ENCODE results near the gene P2RX7. TPM values are rescaled to one million over a fixed set of nuclear protein-coding genes. Genes with fewer than 3 reads are reported as not detected.
"Not testable (repeated sequence)": the region's sequence is repeated elsewhere in the genome, so short reads cannot be mapped to it uniquely, and the experiment has no call there.

The P2RX7 gene
- total and polyA plus RNA-seq, 9 donors = 0.78 to 2.5 (median 1.3) TPM

GRCh38 chr12:121135320-121135719, 2.6 kb downstream of the P2RX7 start:
- Histone ChIP-seq H3K36me3 (ENCODE audit: control insufficient read depth, insufficient read depth, low read length) (no peaks in the 10 kb centered on the region), H3K4me3 (ENCODE audit: low read length) (no peak overlapping the region), H3K27me3 (ENCODE audit: control insufficient read depth, insufficient read depth, low read length) (no peaks in the 10 kb centered on the region), H3K27ac (ENCODE audit: low read length) (no peak overlapping the region), H3K4me1 (ENCODE audit: control insufficient read depth, insufficient read depth, low read length) (peaks cover 12% of the 10 kb centered on the region), H3K9me3 (replicated peaks; ENCODE audit: control insufficient read depth, low read depth, low read length) (no peaks in the 10 kb centered on the region)
- no peak for DNase-seq
- no CpG with 5 or more reads among the region's 3 CpGs for WGBS (ENCODE audit: insufficient coverage)

- WGBS (ENCODE audit: insufficient coverage) = 55% methylated on average over 1 of the region's 4 CpGs
- Histone ChIP-seq H3K4me3 (ENCODE audit: low read length) (no peak overlapping the region), H3K9me3 (replicated peaks; ENCODE audit: control insufficient read depth, low read depth, low read length) (peaks cover 4% of the 10 kb centered on the region), H3K27ac (ENCODE audit: low read length) (no peak overlapping the region), H3K4me1 (ENCODE audit: control insufficient read depth, insufficient read depth, low read length) (peaks cover 9% of the 10 kb centered on the region), H3K27me3 (ENCODE audit: control insufficient read depth, insufficient read depth, low read length) (no peaks in the 10 kb centered on the region), H3K36me3 (ENCODE audit: control insufficient read depth, insufficient read depth, low read length) (no peaks in the 10 kb centered on the region)
- no peak for DNase-seq
Measured at GRCh38 chr12:121137512-121137911, 4.8 kb downstream of the P2RX7 start.

GRCh38 chr12:121138284-121138683, 5.6 kb downstream of the P2RX7 start:
- no peak overlapping the region for H3K27ac ChIP-seq (ENCODE audit: low read length)
- H3K36me3 ChIP-seq (ENCODE audit: control insufficient read depth, insufficient read depth, low read length) = no peaks in the 10 kb centered on the region
- H3K4me1 ChIP-seq (ENCODE audit: control insufficient read depth, insufficient read depth, low read length) = peaks cover 2% of the 10 kb centered on the region
- WGBS (ENCODE audit: insufficient coverage) = 68% methylated on average over 4 of the region's 5 CpGs
- DNase-seq = no peak
- no peaks in the 10 kb centered on the region for H3K27me3 ChIP-seq (ENCODE audit: control insufficient read depth, insufficient read depth, low read length)
- peaks cover 4% of the 10 kb centered on the region for H3K9me3 ChIP-seq (replicated peaks; ENCODE audit: control insufficient read depth, low read depth, low read length)
- H3K4me3 ChIP-seq (ENCODE audit: low read length) = no peak overlapping the region

- DNase-seq = no peak
- no peak overlapping the region for H3K4me3 ChIP-seq (ENCODE audit: low read length)
- H3K4me1 ChIP-seq (ENCODE audit: control insufficient read depth, insufficient read depth, low read length) = no peaks in the 10 kb centered on the region
- no peak overlapping the region for H3K27ac ChIP-seq (ENCODE audit: low read length)
- peaks cover 4% of the 10 kb centered on the region for H3K9me3 ChIP-seq (replicated peaks; ENCODE audit: control insufficient read depth, low read depth, low read length)
- WGBS (ENCODE audit: insufficient coverage) = 86% methylated on average over 2 of the region's 5 CpGs
- H3K36me3 ChIP-seq (ENCODE audit: control insufficient read depth, insufficient read depth, low read length) = no peaks in the 10 kb centered on the region
- H3K27me3 ChIP-seq (ENCODE audit: control insufficient read depth, insufficient read depth, low read length) = no peaks in the 10 kb centered on the region
Measured at GRCh38 chr12:121139286-121139685, 6.6 kb downstream of the P2RX7 start.

- Histone ChIP-seq H3K27me3 (ENCODE audit: control insufficient read depth, insufficient read depth, low read length) (no peaks in the 10 kb centered on the region), H3K9me3 (replicated peaks; ENCODE audit: control insufficient read depth, low read depth, low read length) (peaks cover 4% of the 10 kb centered on the region), H3K4me1 (ENCODE audit: control insufficient read depth, insufficient read depth, low read length) (no peaks in the 10 kb centered on the region), H3K36me3 (ENCODE audit: control insufficient read depth, insufficient read depth, low read length) (no peaks in the 10 kb centered on the region), H3K4me3 (ENCODE audit: low read length) (no peak overlapping the region), H3K27ac (ENCODE audit: low read length) (no peak overlapping the region)
- WGBS (ENCODE audit: insufficient coverage) = 88% methylated on average over 8 of the region's 11 CpGs
- no peak for DNase-seq
Measured at GRCh38 chr12:121142171-121142950, 9.7 kb downstream of the P2RX7 start.

- Histone ChIP-seq H3K36me3 (ENCODE audit: control insufficient read depth, insufficient read depth, low read length) (no peaks in the 10 kb centered on the region), H3K4me3 (ENCODE audit: low read length) (no peak overlapping the region), H3K4me1 (ENCODE audit: control insufficient read depth, insufficient read depth, low read length) (no peaks in the 10 kb centered on the region), H3K27ac (ENCODE audit: low read length) (no peak overlapping the region), H3K27me3 (ENCODE audit: control insufficient read depth, insufficient read depth, low read length) (no peaks in the 10 kb centered on the region), H3K9me3 (replicated peaks; ENCODE audit: control insufficient read depth, low read depth, low read length) (peaks cover 4% of the 10 kb centered on the region)
- DNase-seq = peak; percentile 6
- WGBS (ENCODE audit: insufficient coverage) = 68% methylated on average over 2 of the region's 3 CpGs
Measured at GRCh38 chr12:121144416-121144914, 11.8 kb downstream of the P2RX7 start.

GRCh38 chr12:121145221-121145620, 12.5 kb downstream of the P2RX7 start:
- Histone ChIP-seq H3K4me1 (ENCODE audit: control insufficient read depth, insufficient read depth, low read length) (no peaks in the 10 kb centered on the region), H3K4me3 (ENCODE audit: low read length) (no peak overlapping the region), H3K27me3 (ENCODE audit: control insufficient read depth, insufficient read depth, low read length) (no peaks in the 10 kb centered on the region), H3K27ac (ENCODE audit: low read length) (no peak overlapping the region), H3K36me3 (ENCODE audit: control insufficient read depth, insufficient read depth, low read length) (no peaks in the 10 kb centered on the region), H3K9me3 (replicated peaks; ENCODE audit: control insufficient read depth, low read depth, low read length) (peaks cover 4% of the 10 kb centered on the region)
- DNase-seq = no peak
- 97% methylated on average over 3 of the region's 8 CpGs for WGBS (ENCODE audit: insufficient coverage)

- WGBS (ENCODE audit: insufficient coverage) = no CpG with 5 or more reads among the region's 3 CpGs
- not testable (repeated sequence) for H3K27me3 ChIP-seq (ENCODE audit: control insufficient read depth, insufficient read depth, low read length); H3K27ac ChIP-seq (ENCODE audit: low read length); H3K4me3 ChIP-seq (ENCODE audit: low read length); DNase-seq; H3K4me1 ChIP-seq (ENCODE audit: control insufficient read depth, insufficient read depth, low read length); H3K9me3 ChIP-seq (replicated peaks; ENCODE audit: control insufficient read depth, low read depth, low read length); H3K36me3 ChIP-seq (ENCODE audit: control insufficient read depth, insufficient read depth, low read length)
Measured at GRCh38 chr12:121149289-121149688, 16.6 kb downstream of the P2RX7 start.

GRCh38 chr12:121154793-121155375, 22.2 kb downstream of the P2RX7 start:
- Histone ChIP-seq H3K9me3 (replicated peaks; ENCODE audit: control insufficient read depth, low read depth, low read length) (peaks cover 6% of the 10 kb centered on the region), H3K4me1 (ENCODE audit: control insufficient read depth, insufficient read depth, low read length) (no peaks in the 10 kb centered on the region), H3K27me3 (ENCODE audit: control insufficient read depth, insufficient read depth, low read length) (no peaks in the 10 kb centered on the region), H3K4me3 (ENCODE audit: low read length) (no peak overlapping the region), H3K36me3 (ENCODE audit: control insufficient read depth, insufficient read depth, low read length) (no peaks in the 10 kb centered on the region), H3K27ac (ENCODE audit: low read length) (no peak overlapping the region)
- no peak for DNase-seq
- 65% methylated on average over 6 of the region's 14 CpGs for WGBS (ENCODE audit: insufficient coverage)

- Histone ChIP-seq H3K36me3 (ENCODE audit: control insufficient read depth, insufficient read depth, low read length) (no peaks in the 10 kb centered on the region), H3K9me3 (replicated peaks; ENCODE audit: control insufficient read depth, low read depth, low read length) (peaks cover 6% of the 10 kb centered on the region), H3K27ac (ENCODE audit: low read length) (no peak overlapping the region), H3K4me1 (ENCODE audit: control insufficient read depth, insufficient read depth, low read length) (no peaks in the 10 kb centered on the region), H3K4me3 (ENCODE audit: low read length) (no peak overlapping the region), H3K27me3 (ENCODE audit: control insufficient read depth, insufficient read depth, low read length) (no peaks in the 10 kb centered on the region)
- WGBS (ENCODE audit: insufficient coverage) = 75% methylated on average over 5 of the region's 5 CpGs
- no peak for DNase-seq
Measured at GRCh38 chr12:121156365-121156764, 23.7 kb downstream of the P2RX7 start.

Data from muscle of leg (tissue), 11 donors.